Measurements from ENCODE around the gene COPZ2.

Gene COPZ2

DNA sequence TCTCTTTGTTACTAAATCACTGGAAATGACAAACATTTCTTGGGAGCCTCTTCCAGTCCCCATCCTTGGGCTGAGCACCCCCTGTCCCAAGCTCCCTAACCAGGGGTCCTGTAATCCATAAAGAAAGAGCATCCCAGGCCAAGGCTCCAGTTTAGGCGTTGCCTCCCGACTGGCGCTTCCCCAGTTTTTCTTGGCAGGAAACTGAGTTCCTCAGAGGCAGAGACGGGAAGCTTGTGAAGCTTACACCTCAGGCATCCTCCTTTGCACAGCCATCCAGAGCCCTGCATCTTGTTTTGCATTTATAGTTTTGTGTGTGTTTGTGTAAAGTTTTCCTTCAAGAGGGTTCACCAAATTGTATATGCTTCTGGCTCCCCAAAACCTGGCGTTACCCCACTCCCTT is 7.1 kb downstream of the COPZ2 start:
- Histone ChIP-seq H3K27me3 (ENCODE audit: low read length) (no peaks in the 10 kb centered on the region), H3K9me3 (ENCODE audit: insufficient read depth, low read length) (no peaks in the 10 kb centered on the region), H3K4me3 (ENCODE audit: insufficient read depth, low read length, poor library complexity, severe bottlenecking) (no peak overlapping the region), H3K4me2 (ENCODE audit: low read depth, low read length, poor library complexity, severe bottlenecking) (no peak overlapping the region), H3K36me3 (ENCODE audit: low read length) (no peaks in the 10 kb centered on the region), H3K9me2 (replicated peaks; ENCODE audit: insufficient read depth, low read length) (no peaks in the 10 kb centered on the region), H3K27ac (ENCODE audit: low read depth, low read length) (no peak overlapping the region), H4K20me1 (ENCODE audit: low read depth, low read length) (no peaks in the 10 kb centered on the region), H3K9ac (ENCODE audit: low read length) (no peak overlapping the region), H3F3A (ENCODE audit: insufficient read depth) (no peaks in the 10 kb centered on the region), H3K79me2 (ENCODE audit: insufficient read depth, low read length) (no peaks in the 10 kb centered on the region), H2AFZ (ENCODE audit: low read depth, low read length, severe bottlenecking) (no peak overlapping the region)
- TF ChIP-seq EZH2phosphoT487 (conservative IDR thresholded peaks at IDR 0.05; ENCODE audit: low read length) = no peak
- TF ChIP-seq, protein P1, sequence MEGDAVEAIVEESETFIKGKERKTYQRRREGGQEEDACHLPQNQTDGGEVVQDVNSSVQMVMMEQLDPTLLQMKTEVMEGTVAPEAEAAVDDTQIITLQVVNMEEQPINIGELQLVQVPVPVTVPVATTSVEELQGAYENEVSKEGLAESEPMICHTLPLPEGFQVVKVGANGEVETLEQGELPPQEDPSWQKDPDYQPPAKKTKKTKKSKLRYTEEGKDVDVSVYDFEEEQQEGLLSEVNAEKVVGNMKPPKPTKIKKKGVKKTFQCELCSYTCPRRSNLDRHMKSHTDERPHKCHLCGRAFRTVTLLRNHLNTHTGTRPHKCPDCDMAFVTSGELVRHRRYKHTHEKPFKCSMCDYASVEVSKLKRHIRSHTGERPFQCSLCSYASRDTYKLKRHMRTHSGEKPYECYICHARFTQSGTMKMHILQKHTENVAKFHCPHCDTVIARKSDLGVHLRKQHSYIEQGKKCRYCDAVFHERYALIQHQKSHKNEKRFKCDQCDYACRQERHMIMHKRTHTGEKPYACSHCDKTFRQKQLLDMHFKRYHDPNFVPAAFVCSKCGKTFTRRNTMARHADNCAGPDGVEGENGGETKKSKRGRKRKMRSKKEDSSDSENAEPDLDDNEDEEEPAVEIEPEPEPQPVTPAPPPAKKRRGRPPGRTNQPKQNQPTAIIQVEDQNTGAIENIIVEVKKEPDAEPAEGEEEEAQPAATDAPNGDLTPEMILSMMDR (IDR thresholded peaks at IDR 0.05; ENCODE audit: insufficient read depth, low read length, poor library complexity, severe bottlenecking) = no peak

GRCh38 chr17:48028736-48029135 is 8.9 kb downstream of the COPZ2 start:
- Histone ChIP-seq H3K9ac (ENCODE audit: low read length) (no peak overlapping the region), H3K9me3 (ENCODE audit: insufficient read depth, low read length) (no peaks in the 10 kb centered on the region), H3F3A (ENCODE audit: insufficient read depth) (no peaks in the 10 kb centered on the region), H3K4me2 (ENCODE audit: low read depth, low read length, poor library complexity, severe bottlenecking) (no peak overlapping the region), H3K27ac (ENCODE audit: low read depth, low read length) (no peak overlapping the region), H3K4me3 (ENCODE audit: insufficient read depth, low read length, poor library complexity, severe bottlenecking) (no peak overlapping the region), H4K20me1 (ENCODE audit: low read depth, low read length) (no peaks in the 10 kb centered on the region), H2AFZ (ENCODE audit: low read depth, low read length, severe bottlenecking) (no peak overlapping the region), H3K36me3 (ENCODE audit: low read length) (no peaks in the 10 kb centered on the region), H3K27me3 (ENCODE audit: low read length) (no peaks in the 10 kb centered on the region), H3K79me2 (ENCODE audit: insufficient read depth, low read length) (no peaks in the 10 kb centered on the region), H3K9me2 (replicated peaks; ENCODE audit: insufficient read depth, low read length) (no peaks in the 10 kb centered on the region)
- TF ChIP-seq, protein P1 (IDR thresholded peaks at IDR 0.05; ENCODE audit: insufficient read depth, low read length, poor library complexity, severe bottlenecking) = no peak
- no peak for TF ChIP-seq EZH2phosphoT487 (conservative IDR thresholded peaks at IDR 0.05; ENCODE audit: low read length)

DNA sequence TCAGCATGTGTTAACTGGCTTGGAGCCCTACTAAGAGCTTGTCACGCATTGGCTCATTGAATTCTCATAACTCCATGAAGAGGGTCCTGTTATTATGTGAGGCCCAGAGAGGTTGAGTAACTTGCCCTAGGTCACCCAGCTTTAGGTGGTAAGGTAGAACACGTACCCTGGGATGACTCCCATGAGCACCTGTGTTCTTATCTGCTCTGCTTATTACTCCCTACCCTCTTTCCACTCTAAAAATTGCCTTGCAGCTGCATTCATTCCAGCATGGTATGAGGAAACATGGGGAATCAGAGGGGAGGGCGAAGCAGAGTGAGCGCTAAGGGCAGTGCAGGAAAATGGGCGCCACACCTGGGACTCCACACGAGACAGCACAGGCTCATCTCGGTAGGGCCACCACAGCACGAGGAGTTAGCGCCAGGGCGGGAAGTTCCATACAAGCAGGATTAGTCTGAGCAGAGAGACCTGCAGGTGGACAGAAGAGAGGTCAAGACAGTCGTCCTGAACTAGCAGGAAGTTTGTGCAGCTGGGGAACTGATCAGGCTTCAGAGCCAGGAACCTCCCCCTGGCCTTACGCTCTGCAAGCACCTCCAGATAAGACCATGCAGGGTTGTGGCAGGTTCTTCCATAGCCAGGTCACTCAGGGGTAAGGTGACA is 10.1 kb downstream of the COPZ2 start:
- H3K27me3 ChIP-seq (ENCODE audit: low read length) = no peaks in the 10 kb centered on the region
- H3K79me2 ChIP-seq (ENCODE audit: insufficient read depth, low read length) = no peaks in the 10 kb centered on the region
- no peak overlapping the region for H3K4me3 ChIP-seq (ENCODE audit: insufficient read depth, low read length, poor library complexity, severe bottlenecking)
- no peaks in the 10 kb centered on the region for H4K20me1 ChIP-seq (ENCODE audit: low read depth, low read length)
- H3K4me2 ChIP-seq (ENCODE audit: low read depth, low read length, poor library complexity, severe bottlenecking) = no peak overlapping the region
- H3F3A ChIP-seq (ENCODE audit: insufficient read depth) = no peaks in the 10 kb centered on the region
- H3K9me3 ChIP-seq (ENCODE audit: insufficient read depth, low read length) = no peaks in the 10 kb centered on the region
- no peaks in the 10 kb centered on the region for H3K9me2 ChIP-seq (replicated peaks; ENCODE audit: insufficient read depth, low read length)
- no peak overlapping the region for H3K27ac ChIP-seq (ENCODE audit: low read depth, low read length)
- H3K9ac ChIP-seq (ENCODE audit: low read length) = no peak overlapping the region
- H2AFZ ChIP-seq (ENCODE audit: low read depth, low read length, severe bottlenecking) = no peak overlapping the region
- no peak for TF ChIP-seq EZH2phosphoT487 (conservative IDR thresholded peaks at IDR 0.05; ENCODE audit: low read length)
- TF ChIP-seq, protein P1 (IDR thresholded peaks at IDR 0.05; ENCODE audit: insufficient read depth, low read length, poor library complexity, severe bottlenecking) = no peak
- no peaks in the 10 kb centered on the region for H3K36me3 ChIP-seq (ENCODE audit: low read length)
